GM06990 (cell line): ENCODE results near the gene EME2.

Experiments
- DNase-seq: peaks from one replicate; pipeline ENCODE4 v3.0.0-alpha.2; 2011; ENCODE audit not compliant: insufficient read length; ENCODE audit errors: extremely low read depth
- H3K27me3 ChIP-seq: replicated peaks from 2 replicates; pipeline ENCODE4 v1.6.0; 2011; ENCODE audit warnings: low read length; ENCODE audit not compliant: control insufficient read depth, insufficient read depth
- H3K36me3 ChIP-seq: 2 replicates; pipeline ENCODE4 v1.5.1; 2011; ENCODE audit warnings: low read length; ENCODE audit not compliant: control insufficient read depth, insufficient read depth
- H3K4me3 ChIP-seq: replicated peaks from 2 replicates; pipeline ENCODE4 v1.5.1; 2011; ENCODE audit warnings: low read depth, mild to moderate bottlenecking, control low read depth, low read length
- CTCF ChIP-seq: IDR thresholded peaks from 2 replicates; pipeline ENCODE4 v1.5.1; 2011; ENCODE audit warnings: low read length, control low read depth, mild to moderate bottlenecking, inconsistent platforms; ENCODE audit not compliant: insufficient read depth, poor library complexity, severe bottlenecking

Gene EME2

GRCh38 chr16:1766701-1767100, 5.9 kb upstream of the EME2 start:
- no peak for TF ChIP-seq CTCF
- Histone ChIP-seq H3K4me3 (no peak overlapping the region), H3K36me3 (peaks cover 55% of the 10 kb centered on the region), H3K27me3 (no peaks in the 10 kb centered on the region)
- no peak for DNase-seq

GRCh38 chr16:1767116-1767994, 5.3 kb upstream of the EME2 start:
- no peak for TF ChIP-seq CTCF
- DNase-seq: no peak
- H3K36me3 ChIP-seq: peaks cover 49% of the 10 kb centered on the region

GRCh38 chr16:1768061-1768766, 4.4 kb upstream of the EME2 start:
- H3K27me3 ChIP-seq: no peaks in the 10 kb centered on the region
- H3K4me3 ChIP-seq: no peak overlapping the region
- no peak for TF ChIP-seq CTCF
- H3K36me3 ChIP-seq: peaks cover 45% of the 10 kb centered on the region
- DNase-seq: no peak

More at GRCh38 chr16:1767116-1767994, 5.3 kb upstream of the EME2 start:
- no peak overlapping the region for H3K4me3 ChIP-seq
- H3K27me3 ChIP-seq: no peaks in the 10 kb centered on the region

GRCh38 chr16:1768767-1769401, 3.7 kb upstream of the EME2 start:
- no peak for DNase-seq
- H3K36me3 ChIP-seq: peaks cover 44% of the 10 kb centered on the region

More at GRCh38 chr16:1768767-1769401, 3.7 kb upstream of the EME2 start:
- TF ChIP-seq CTCF: no peak
- no peaks in the 10 kb centered on the region for H3K27me3 ChIP-seq
- no peak overlapping the region for H3K4me3 ChIP-seq
